ENCODE measurements around the gene RAB11FIP3. TPM values are rescaled to one million over a fixed set of nuclear protein-coding genes. Genes with fewer than 3 reads are reported as not detected.

Gene RAB11FIP3
- total RNA-seq, 1 experiment from 2014 or later: 38.4 TPM

DNA sequence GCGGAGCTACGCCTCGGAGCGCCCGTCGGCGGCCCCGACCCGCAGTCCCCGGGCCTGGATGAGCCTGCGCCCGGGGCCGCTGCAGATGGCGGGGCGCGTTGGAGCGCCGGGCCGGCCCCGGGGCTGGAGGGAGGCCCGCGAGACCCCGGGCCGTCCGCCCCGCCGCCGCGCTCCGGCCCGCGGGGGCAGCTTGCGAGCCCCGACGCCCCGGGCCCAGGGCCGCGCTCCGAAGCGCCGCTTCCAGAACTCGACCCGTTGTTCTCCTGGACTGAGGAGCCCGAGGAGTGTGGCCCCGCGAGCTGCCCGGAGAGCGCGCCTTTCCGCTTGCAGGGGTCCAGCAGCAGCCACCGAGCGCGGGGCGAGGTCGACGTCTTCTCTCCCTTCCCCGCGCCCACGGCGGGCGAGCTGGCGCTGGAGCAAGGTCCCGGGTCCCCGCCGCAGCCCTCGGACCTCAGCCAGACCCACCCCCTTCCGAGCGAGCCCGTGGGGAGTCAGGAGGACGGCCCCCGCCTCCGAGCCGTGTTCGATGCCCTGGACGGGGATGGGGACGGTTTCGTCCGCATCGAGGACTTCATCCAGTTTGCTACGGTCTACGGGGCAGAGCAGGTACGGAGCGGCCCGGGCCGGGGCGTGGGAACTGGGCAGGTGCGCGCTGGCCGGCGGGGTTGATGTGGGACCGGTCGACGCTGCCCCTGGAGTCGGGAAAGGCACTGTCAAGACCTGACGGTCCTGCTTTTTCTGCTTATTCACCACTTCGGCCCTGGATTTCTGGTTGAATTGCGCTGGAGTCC, 861 bp downstream of the RAB11FIP3 start:
- Histone ChIP-seq H3K9me2 (ENCODE audit: insufficient read depth) (no peaks in the 10 kb centered on the region), H3K4me2 (peak overlapping the region; percentile 86), H3K79me2 (ENCODE audit: low read depth) (peaks cover 10% of the 10 kb centered on the region), H3K36me3 (ENCODE audit: low read depth) (no peaks in the 10 kb centered on the region), H4K20me1 (ENCODE audit: insufficient read depth) (no peaks in the 10 kb centered on the region; the same call in 1 of the 2 replicates), H3K4me1 (replicated peaks; ENCODE audit: insufficient read depth) (peaks cover 22% of the 10 kb centered on the region), H3K9me3 (ENCODE audit: insufficient read depth, low read depth) (no peaks in the 10 kb centered on the region), H2AFZ (peak overlapping the region; percentile 79), H3K27ac (no peak overlapping the region), H3K4me3 (peak overlapping the region; percentile 66), H3F3A (ENCODE audit: insufficient read depth, low read depth) (peaks cover 19% of the 10 kb centered on the region), H3K27me3 (ENCODE audit: insufficient read depth, low read depth) (no peaks in the 10 kb centered on the region)
- POLR2A ChIA-PET (ENCODE audit: unreplicated experiment): no interaction called here
- no peak for TF ChIP-seq EZH2 (IDR thresholded peaks at IDR 0.05; ENCODE audit: low read depth)
- TF ChIP-seq, protein P1, sequence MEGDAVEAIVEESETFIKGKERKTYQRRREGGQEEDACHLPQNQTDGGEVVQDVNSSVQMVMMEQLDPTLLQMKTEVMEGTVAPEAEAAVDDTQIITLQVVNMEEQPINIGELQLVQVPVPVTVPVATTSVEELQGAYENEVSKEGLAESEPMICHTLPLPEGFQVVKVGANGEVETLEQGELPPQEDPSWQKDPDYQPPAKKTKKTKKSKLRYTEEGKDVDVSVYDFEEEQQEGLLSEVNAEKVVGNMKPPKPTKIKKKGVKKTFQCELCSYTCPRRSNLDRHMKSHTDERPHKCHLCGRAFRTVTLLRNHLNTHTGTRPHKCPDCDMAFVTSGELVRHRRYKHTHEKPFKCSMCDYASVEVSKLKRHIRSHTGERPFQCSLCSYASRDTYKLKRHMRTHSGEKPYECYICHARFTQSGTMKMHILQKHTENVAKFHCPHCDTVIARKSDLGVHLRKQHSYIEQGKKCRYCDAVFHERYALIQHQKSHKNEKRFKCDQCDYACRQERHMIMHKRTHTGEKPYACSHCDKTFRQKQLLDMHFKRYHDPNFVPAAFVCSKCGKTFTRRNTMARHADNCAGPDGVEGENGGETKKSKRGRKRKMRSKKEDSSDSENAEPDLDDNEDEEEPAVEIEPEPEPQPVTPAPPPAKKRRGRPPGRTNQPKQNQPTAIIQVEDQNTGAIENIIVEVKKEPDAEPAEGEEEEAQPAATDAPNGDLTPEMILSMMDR (conservative IDR thresholded peaks at IDR 0.05): no peak
- CTCF ChIA-PET: interaction anchor here (0.7 to 1.3 kb wide), 2 partner anchors 31 to 73 kb away, joined by 3 to 7 read pairs; no protein-coding TSS in a partner anchor
- intact Hi-C loops (cut with micrococcal nuclease; ENCODE audit: unreplicated experiment): loop anchor here (5.0 kb wide), 1 partner anchor 101 kb away; the partner anchor contains the start of gene CAPN15
- peak in 1 of 2 experiments; percentile 23 for DNase-seq
- no TSS peak for BruUV-seq (replicated peaks)

DNA sequence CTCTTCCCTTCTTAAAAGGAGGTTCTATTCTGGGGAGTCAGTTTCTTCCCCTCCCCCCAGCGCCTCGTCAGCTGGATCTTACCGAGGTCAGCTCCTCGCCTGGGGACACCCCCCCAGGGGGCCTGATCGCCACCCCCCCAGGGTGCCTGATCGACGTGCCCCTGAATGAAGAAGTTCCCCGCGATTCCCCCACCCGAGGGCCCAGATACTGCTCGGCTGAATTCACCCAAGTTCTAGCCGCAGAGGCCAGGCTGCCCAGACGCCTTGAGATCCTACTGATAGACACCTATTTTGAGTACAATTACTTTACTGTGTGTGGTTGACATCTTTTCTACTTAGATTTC, 1.4 kb downstream of the RAB11FIP3 start:
- intact Hi-C loops (cut with micrococcal nuclease; ENCODE audit: unreplicated experiment): loop anchor here (5.0 kb wide), 1 partner anchor 100 kb away; the partner anchor contains the start of gene CAPN15

DNA sequence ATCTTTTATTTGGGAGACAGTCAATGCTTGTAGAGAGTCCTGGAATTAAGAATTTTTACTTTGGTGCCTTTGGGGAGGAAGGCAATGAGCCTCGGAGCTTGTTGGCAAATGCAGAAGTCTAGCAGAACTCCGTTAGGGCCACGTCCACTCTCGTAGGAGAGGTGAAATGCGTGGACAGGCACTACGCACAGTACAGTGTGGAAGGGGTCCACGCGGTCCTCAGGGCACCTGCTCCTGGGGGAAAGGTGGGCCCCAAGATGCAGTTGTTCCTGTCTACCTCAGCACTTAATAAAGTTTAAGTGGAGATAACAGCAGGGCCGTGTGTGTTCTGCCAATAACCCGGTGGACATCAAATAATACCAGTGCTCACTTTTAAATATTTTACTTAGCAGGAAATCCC, 1.8 kb downstream of the RAB11FIP3 start:
- Histone ChIP-seq H3K27ac (no peak overlapping the region), H3K4me2 (peak overlapping the region; percentile 86), H3K9me3 (ENCODE audit: insufficient read depth, low read depth) (no peaks in the 10 kb centered on the region), H4K20me1 (ENCODE audit: insufficient read depth) (no peaks in the 10 kb centered on the region; the same call in 1 of the 2 replicates), H3K79me2 (ENCODE audit: low read depth) (peaks cover 10% of the 10 kb centered on the region), H3K36me3 (ENCODE audit: low read depth) (no peaks in the 10 kb centered on the region), H3K4me3 (peak overlapping the region; percentile 66; the same call in 1 of the 2 replicates), H3K27me3 (ENCODE audit: insufficient read depth, low read depth) (no peaks in the 10 kb centered on the region), H3K9me2 (ENCODE audit: insufficient read depth) (no peaks in the 10 kb centered on the region), H3F3A (ENCODE audit: insufficient read depth, low read depth) (peaks cover 19% of the 10 kb centered on the region), H3K4me1 (replicated peaks; ENCODE audit: insufficient read depth) (peaks cover 22% of the 10 kb centered on the region), H2AFZ (no peak overlapping the region)
- POLR2A ChIA-PET (ENCODE audit: unreplicated experiment): no interaction called here
- TSS peak; percentile 32 for BruUV-seq (replicated peaks)
- no peak for TF ChIP-seq EZH2 (IDR thresholded peaks at IDR 0.05; ENCODE audit: low read depth)
- TF ChIP-seq, protein P1 (conservative IDR thresholded peaks at IDR 0.05): no peak
- intact Hi-C loops (cut with micrococcal nuclease; ENCODE audit: unreplicated experiment): loop anchor here (5.0 kb wide), 1 partner anchor 100 kb away; the partner anchor contains the start of gene CAPN15
- CTCF ChIA-PET: interaction anchor here (1.3 kb wide), 1 partner anchor 31 kb away, joined by 3 read pairs; no protein-coding TSS in a partner anchor
- no peak for DNase-seq

More for the DNA sequence above, 1.4 kb downstream of the RAB11FIP3 start:
- no peaks in the 10 kb centered on the region for H3K9me3 ChIP-seq (ENCODE audit: insufficient read depth, low read depth)
- H3K9me2 ChIP-seq (ENCODE audit: insufficient read depth): no peaks in the 10 kb centered on the region
- POLR2A ChIA-PET (ENCODE audit: unreplicated experiment): no interaction called here
- H3K27me3 ChIP-seq (ENCODE audit: insufficient read depth, low read depth): no peaks in the 10 kb centered on the region
- CTCF ChIA-PET: interaction anchor here (1.3 kb wide), 1 partner anchor 31 kb away, joined by 3 read pairs; no protein-coding TSS in a partner anchor
- H3K4me2 ChIP-seq: peak overlapping the region; percentile 86
- H3K79me2 ChIP-seq (ENCODE audit: low read depth): peaks cover 10% of the 10 kb centered on the region
- H3K4me1 ChIP-seq (replicated peaks; ENCODE audit: insufficient read depth): peaks cover 22% of the 10 kb centered on the region
- DNase-seq: no peak
- no peak overlapping the region for H3K27ac ChIP-seq
- no peak overlapping the region for H2AFZ ChIP-seq
- H3K36me3 ChIP-seq (ENCODE audit: low read depth): no peaks in the 10 kb centered on the region
- no peaks in the 10 kb centered on the region; the same call in 1 of the 2 replicates for H4K20me1 ChIP-seq (ENCODE audit: insufficient read depth)
- H3K4me3 ChIP-seq: peak overlapping the region; percentile 66
- BruUV-seq (replicated peaks): no TSS peak
- peaks cover 19% of the 10 kb centered on the region for H3F3A ChIP-seq (ENCODE audit: insufficient read depth, low read depth)
- no peak for TF ChIP-seq EZH2 (IDR thresholded peaks at IDR 0.05; ENCODE audit: low read depth)
- TF ChIP-seq, protein P1 (conservative IDR thresholded peaks at IDR 0.05): no peak

Measured in PC-9 (cell line).